Brain pericyte (primary cell): Measurements from ENCODE around the gene CYP17A1.

Experiments
- DNase-seq: peaks from one replicate; pipeline ENCODE4 v3.0.0-alpha.2; 2012; ENCODE audit warnings: low read depth, low spot score

CYP17A1 gene

DNA sequence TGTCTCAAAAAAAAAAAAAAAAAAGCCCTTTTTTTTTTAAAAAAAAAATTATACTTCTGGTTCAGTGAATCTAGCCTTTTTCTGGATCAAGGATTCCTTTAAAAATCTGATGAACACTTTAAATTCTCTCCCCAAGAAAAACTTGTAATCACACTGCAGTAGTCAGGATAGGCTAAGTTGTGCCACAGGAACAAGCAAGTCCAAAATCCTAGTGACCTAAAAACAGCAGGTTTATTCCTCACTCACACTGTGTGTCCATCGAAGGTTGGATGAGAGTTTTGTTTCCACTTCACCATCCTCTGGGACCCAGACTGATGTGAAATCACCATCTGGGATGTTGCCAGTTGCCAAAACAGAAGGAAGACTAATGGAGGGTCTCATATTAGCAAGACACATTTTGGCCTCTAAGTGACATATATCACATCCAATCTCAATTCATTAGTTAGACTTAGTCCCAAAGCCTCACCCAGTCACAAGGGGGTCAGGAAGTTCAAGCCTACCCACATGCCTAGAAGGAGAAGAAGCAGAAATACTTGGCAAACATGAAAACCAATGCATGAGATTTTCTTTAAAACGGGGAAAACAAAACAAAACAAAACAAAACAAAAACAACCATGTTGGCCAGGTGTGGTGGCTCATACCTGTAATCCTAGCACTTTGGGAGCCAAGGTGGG is 32.7 kb downstream of the CYP17A1 start:
- DNase-seq, result no peak

GRCh38 chr10:102802920-102803534 is 34.2 kb downstream of the CYP17A1 start:
- DNase-seq, result peak; percentile 92

- DNase-seq, result no peak
Measured at GRCh38 chr10:102801978-102802377, 35.2 kb downstream of the CYP17A1 start.

DNA sequence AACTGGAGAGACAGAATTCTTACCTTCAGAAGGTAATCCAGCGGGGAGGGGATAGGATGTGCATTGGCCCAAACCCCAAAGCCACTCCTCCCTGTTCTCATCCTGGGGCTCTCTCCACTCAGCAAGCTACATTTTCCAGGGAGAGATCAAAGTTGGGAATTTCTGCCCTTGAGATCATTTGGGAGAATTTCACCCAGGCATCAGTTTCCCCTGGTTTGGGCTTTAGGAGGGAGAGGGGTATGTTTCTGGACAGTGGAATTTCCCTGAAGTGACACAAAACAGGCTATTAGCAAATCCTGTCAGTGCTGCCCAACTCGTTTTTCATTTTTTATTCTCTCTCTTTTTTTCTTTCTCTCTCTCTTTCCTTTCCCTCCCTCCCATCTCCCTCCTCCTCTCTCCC is 35.7 kb downstream of the CYP17A1 start:
- DNase-seq, result no peak

- DNase-seq, result no peak
Measured at GRCh38 chr10:102800611-102801335, 36.4 kb downstream of the CYP17A1 start.

DNA sequence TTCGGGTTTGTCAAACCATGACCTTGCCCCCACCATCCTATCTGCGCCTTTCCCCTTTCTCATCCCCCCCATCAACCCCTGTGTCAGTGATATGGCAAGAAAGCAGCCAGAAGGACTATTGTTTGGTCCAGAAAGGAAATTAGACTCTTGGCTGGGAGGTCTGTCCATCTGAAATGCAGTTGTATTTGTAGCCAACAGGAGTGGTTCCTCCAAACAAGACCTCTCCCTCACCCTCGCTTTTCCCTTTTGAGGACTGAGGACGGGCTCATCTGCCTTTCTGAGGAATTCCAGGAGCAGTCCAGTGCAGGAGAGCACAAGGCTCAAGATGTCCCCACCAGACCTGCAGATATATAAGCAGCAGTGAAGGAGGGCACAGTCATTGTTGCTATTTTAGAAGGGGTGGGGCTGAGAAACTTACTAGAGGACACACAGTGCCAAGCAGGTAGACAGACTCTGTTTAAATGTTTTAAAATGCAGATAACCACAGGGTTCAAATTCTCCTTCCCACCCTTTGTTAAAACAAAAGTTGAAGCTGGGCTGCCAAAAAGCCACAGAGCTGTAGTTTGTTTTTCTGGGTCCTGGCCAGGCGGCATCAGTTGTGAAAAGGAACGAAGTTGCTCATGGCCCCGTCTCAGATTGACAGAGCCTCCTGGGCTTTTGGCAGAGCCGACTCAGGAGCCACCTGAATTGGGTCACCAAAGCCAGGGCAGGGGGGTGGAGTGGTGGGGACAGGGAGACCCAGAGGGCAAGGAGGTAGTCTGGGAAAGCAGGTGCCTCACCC is 37.3 kb downstream of the CYP17A1 start:
- DNase-seq, result no peak

DNA sequence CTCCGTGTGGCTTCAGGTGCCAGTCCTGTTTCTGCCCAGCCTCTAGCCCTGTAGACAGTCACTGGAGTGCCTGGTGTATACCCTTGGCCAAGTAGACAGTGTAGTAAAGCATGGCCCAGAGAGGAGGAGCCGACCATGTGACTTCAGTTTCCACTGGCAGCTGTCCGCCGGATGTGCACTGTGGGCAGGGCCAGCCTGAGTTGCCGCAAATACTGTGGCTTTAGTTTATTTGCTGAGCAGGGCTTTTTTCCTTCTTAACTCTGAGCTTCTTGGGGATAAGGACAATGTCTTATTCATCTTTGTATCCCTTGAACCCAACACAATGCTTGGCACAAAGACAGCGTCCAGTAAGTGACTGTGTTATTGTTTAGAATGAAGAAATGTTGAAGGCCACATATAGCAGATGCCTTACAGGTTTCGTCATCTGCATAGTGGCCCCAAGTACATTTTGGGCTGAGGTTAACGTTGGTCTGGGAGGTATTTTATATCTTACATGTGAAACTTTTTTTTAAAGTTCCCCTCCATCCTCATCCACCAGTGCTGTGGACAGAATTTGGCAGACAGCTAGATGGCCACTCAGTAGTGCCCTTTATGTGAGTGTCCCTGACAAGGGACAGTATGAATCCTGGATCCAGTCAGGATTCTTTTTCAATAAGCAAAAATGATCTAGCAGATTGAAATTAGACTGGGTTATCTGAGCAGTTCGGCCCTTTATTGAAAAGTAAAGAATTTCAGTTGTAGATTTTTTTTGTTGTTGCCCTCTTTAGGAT is 40.6 kb downstream of the CYP17A1 start:
- DNase-seq, result no peak

DNA sequence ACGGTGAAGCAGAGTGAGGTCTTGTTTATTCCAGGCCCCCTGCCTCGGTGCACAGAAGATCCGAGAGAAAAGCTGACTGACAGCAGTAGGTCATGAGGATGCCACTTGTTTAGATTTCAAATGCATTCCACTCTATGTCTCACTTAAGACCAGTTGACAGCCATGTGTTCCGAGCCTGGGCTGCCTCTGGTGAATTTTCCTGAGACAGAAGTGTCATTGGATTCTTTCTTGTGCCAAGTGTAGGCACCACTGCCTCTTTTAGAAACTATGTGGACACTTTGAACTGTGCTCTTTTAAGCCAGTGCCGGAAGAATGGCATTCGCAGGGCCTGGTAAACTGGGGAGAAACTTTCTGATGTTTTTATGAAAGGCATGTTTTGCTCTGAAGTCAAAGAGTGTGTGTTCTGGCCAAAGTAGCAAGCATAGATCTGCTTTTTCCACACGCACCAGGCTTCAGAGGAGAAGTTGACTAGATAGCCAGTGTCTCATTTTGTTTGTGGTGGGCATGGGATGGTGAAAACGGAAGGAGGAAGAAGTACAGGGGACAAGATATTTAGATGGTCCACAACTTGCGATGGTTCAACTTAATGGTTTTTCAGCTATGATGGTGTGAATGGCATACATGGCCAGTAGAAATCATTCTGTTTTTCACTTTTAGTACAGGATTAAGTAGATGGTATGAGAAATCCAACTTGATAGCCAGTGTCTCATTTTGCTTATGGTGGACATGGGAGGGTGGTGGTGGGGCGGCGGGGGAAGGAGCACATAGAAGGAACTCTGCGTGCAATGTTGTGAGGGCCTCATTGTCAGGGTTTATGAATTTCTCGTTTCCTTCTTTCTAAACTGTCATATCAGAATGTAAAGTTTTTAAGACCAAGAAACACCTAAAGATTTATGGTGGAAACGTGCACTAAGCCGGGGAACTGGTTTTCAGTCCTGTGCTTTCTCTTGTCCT is 41.5 kb downstream of the CYP17A1 start:
- DNase-seq, result no peak

GRCh38 chr10:102791754-102792395 is 45.3 kb downstream of the CYP17A1 start:
- DNase-seq, result no peak

GRCh38 chr10:102785818-102786217 is 51.4 kb downstream of the CYP17A1 start:
- DNase-seq, result no peak

DNA sequence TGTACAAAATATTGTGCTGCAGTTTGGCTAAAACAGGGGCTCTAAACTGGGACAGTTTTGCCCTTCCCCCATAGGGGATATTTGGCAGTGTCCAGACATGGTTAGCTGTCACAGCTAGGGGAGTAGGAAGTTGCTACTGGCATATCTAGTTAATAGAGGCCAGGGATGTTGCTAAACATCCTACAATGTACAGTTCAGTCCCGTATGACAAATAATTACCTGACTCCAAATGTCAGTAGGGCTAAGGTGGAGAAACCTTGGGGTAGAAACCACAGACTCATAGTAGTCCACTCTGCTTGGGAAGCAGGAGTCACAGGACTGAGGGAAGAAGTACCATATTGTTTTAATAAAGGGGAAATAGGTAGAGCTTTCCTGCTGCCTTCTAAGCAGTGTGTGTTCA is 53.6 kb downstream of the CYP17A1 start:
- no peak for DNase-seq

DNA sequence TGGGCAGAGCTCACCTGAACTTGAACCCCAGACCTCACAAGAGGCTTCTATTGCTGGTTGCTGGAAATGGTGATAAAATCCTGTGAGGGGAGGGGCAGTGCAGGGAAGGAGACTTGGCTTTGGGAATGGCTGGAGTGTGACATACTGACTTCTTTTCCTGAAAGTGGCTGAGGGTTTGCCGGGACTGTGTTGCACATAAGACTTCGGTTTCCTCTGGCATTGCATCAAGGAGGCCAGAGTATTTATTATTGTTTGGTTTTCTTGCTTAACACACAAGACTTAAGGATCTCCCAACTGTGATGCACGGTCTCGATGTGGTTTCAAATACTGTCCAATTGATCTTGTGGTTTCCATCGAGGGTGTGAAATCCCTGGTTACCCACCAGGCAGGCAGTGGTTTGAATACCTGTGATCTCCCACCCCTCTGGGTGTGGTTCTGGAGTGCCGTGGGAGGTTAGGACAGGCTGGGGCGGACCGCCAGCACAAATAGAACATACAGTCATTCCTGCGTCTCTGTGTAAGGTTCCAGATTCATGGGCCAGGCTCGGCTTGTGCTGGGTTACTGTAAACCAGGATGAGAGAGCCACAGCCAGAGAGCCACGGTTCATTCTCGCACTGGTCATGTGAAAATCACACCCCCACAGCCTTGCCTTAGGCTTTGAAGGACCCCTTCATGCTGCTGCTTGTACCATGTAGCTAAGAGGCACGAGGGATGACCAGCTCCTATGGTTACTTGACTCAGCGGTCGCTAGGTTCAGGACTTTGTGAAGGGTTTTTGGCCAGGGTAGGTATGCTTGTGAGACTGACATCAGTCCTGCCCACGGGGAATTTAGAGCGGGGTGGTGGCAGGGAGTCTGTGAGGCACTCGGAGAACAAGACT is 54.3 kb downstream of the CYP17A1 start:
- peak; percentile 63 for DNase-seq

DNA sequence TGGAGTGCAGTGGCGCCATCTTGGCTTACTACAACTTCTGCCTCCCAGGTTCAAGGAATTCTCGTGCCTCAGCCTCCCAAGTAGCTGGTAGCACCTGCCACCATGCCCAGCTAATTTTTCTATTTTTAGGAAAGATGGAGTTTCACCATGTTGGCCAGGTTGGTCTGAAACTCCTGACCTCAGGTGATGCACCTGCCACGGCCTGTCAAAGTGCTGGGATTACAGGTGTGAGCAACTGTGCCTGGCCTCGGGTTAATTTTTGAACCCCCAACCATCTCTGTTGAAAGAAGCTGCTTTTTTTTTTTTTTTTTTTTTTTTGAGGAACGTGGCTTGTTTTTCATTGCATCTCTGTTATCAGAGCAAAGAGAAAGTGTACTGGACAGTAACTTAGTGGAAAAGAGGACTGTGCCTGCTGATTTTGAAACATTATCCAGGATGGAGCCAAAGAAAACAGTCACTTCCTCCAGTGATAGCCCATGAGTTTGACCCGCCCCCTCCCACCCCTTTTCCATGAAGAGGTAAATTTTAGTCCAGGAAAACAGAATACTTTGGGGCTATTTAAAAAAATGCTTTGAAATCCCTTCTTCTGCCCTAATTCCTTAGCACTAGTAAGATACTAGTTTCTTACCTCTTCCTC is 55.2 kb downstream of the CYP17A1 start:
- no peak for DNase-seq

- no peak for DNase-seq
Measured at GRCh38 chr10:102781090-102781920, 55.9 kb downstream of the CYP17A1 start.
